ENCODE results near the gene PMEPA1. TPM values are rescaled to one million over a fixed set of nuclear protein-coding genes. Genes with fewer than 3 reads are reported as not detected.

Gene PMEPA1
- total and polyA plus RNA-seq, 10 donors: 4.8 to 15.7 (median 9.2) TPM

DNA sequence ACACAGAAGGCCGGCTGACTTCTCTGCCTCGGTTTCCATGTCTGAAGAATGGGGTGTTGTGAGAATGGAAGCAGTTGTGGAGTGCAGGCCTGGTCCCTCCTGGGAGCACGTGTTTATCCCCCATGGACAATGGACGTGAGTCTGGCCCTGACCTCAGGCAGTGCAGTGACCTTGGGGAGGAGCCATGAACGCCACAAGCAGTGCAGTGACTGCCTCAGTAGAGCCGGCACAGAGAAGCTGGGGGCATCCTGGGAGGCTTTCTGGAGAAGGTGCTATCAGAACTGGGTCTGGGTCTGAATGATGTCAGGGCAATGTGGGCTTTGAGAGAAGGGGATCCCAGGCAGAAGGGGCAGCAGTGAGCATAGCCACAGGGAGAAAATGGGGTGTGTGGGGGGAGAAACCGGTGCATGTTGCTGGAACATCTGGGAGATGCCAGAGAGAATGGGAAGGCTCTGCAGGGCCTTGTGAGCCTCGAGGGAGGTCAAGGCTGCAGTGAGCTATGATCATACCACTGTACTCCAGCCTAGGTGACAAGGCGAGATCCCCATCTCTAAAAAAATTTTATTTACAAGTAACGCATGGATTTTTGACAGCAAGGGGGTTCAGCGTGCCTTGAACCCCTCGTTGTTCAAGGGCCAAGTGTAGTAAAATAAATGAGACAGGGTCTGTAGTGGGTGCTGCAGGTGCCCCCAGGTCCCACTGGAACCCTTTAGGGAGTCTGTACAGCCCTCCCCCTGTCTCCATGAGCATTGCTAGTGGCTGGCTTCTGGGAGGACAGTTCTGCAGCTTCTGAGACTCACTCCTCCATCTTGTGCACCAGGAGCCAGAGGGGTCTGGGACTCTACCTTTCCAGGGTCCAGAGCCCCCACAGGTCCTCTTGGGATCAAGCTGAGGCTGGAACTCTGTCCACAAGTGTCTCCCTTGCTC, 62.5 kb downstream of the PMEPA1 start:
- intact Hi-C loops (cut with DNase I; ENCODE audit: low total_unique reads): no loop called here
- H3K36me3 ChIP-seq: peaks cover 0 to 25% (median 10%) of the 10 kb centered on the region in 6 donors

DNA sequence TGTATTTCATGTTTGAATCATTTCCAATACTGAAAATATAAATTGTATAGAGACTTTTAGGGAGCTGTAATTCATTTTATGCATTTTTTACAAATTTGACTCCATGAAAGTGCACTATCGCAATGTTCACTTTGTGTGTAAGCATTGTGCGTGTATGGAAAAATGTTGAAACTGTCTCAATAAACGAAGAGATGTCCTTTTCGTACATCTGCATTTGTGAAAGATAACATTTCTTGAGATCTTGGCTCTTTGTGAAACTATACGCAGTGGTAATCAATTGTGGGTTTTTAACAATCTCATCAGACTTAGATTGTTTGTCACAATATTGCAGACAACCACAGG, 70.9 kb downstream of the PMEPA1 start:
- whole genome bisulfite sequencing, 5 donors: 83 to 93% (median 90%) methylated on average over 5 of the region's 5 CpGs
- TF ChIP-seq CTCF (IDR thresholded peaks at IDR 0.05 in 8 of 11, conservative IDR thresholded peaks at IDR 0.05 in 3 of 11) (no peak), POLR2A (IDR thresholded peaks at IDR 0.05) (no peak), POLR2AphosphoS5 (IDR thresholded peaks at IDR 0.05) (no peak)
- intact Hi-C loops (cut with DNase I; ENCODE audit: low total_unique reads): no loop called here
- Histone ChIP-seq H3K4me3 (no peak overlapping the region), H3K36me3 (no peaks in the 10 kb centered on the region), H3K27ac (no peak overlapping the region), H3K27me3 (replicated peaks in 1 of 7) (no peaks in the 10 kb centered on the region), H3K9me3 (peaks cover 0 to 42% (median 26%) of the 10 kb centered on the region in 8 donors), H3K4me1 (peaks cover 0 to 2% (median 0%) of the 10 kb centered on the region in 6 donors)
- no peak for DNase-seq

More for the DNA sequence above, 62.5 kb downstream of the PMEPA1 start:
- Histone ChIP-seq H3K4me1 (no peaks in the 10 kb centered on the region), H3K27me3 (replicated peaks in 1 of 7) (no peaks in the 10 kb centered on the region), H3K9me3 (peaks cover 0 to 32% (median 21%) of the 10 kb centered on the region in 8 donors), H3K4me3 (no peak overlapping the region), H3K27ac (no peak overlapping the region)
- WGBS, 5 donors: 78 to 88% (median 79%) methylated on average over 10 to 12 of the region's 12 CpGs
- no peak for TF ChIP-seq POLR2AphosphoS5 (IDR thresholded peaks at IDR 0.05)
- TF ChIP-seq POLR2A (IDR thresholded peaks at IDR 0.05): no peak
- no peak for TF ChIP-seq CTCF (IDR thresholded peaks at IDR 0.05 in 8 of 11, conservative IDR thresholded peaks at IDR 0.05 in 3 of 11)
- DNase-seq: peak; percentile 49

GRCh38 chr20:57638173-57638894, 71.5 kb downstream of the PMEPA1 start:
- Histone ChIP-seq H3K27me3 (replicated peaks in 1 of 7) (no peaks in the 10 kb centered on the region), H3K4me3 (no peak overlapping the region), H3K36me3 (no peaks in the 10 kb centered on the region), H3K9me3 (peaks cover 0 to 36% (median 21%) of the 10 kb centered on the region in 8 donors), H3K4me1 (peaks cover 0 to 6% (median 0%) of the 10 kb centered on the region in 6 donors), H3K27ac (no peak overlapping the region)
- TF ChIP-seq POLR2A (IDR thresholded peaks at IDR 0.05) (no peak), CTCF (IDR thresholded peaks at IDR 0.05 in 8 of 11, conservative IDR thresholded peaks at IDR 0.05 in 3 of 11) (no peak), POLR2AphosphoS5 (IDR thresholded peaks at IDR 0.05) (no peak)
- DNase-seq: no peak
- 65 to 81% (median 72%) methylated on average over 7 of the region's 7 CpGs for WGBS, 5 donors
- intact Hi-C loops (cut with DNase I; ENCODE audit: low total_unique reads): no loop called here
